Endothelial cell (in vitro differentiated cells): ENCODE results near the gene MED9. TPM values are rescaled to one million over a fixed set of nuclear protein-coding genes. Genes with fewer than 3 reads are reported as not detected.

ENCODE experiments used
- DNase-seq: peaks from one replicate; pipeline ENCODE4 v3.0.0; 2021; ENCODE audit warnings: low spot score
- H3K27ac Mint-ChIP-seq: one replicate; pipeline ENCODE4 v1.8.0; 2021; ENCODE audit warnings: mixed read lengths, inconsistent platforms; ENCODE audit not compliant: unreplicated experiment
- H3K27me3 Mint-ChIP-seq: one replicate; pipeline ENCODE4 v1.8.0; 2021; ENCODE audit warnings: mild to moderate bottlenecking, moderate library complexity, mixed read lengths, inconsistent platforms; ENCODE audit not compliant: unreplicated experiment
- H3K36me3 Mint-ChIP-seq: one replicate; pipeline ENCODE4 v1.8.0; 2021; ENCODE audit warnings: mild to moderate bottlenecking, low read depth, mixed read lengths, inconsistent platforms; ENCODE audit not compliant: unreplicated experiment
- H3K4me1 Mint-ChIP-seq: one replicate; pipeline ENCODE4 v1.8.0; 2021; ENCODE audit warnings: mild to moderate bottlenecking, mixed read lengths, inconsistent platforms; ENCODE audit not compliant: unreplicated experiment
- H3K4me3 Mint-ChIP-seq: one replicate; pipeline ENCODE4 v1.8.0; 2021; ENCODE audit warnings: mild to moderate bottlenecking, mixed read lengths, inconsistent platforms; ENCODE audit not compliant: unreplicated experiment
- H3K9me3 Mint-ChIP-seq: one replicate; pipeline ENCODE4 v1.8.0; 2021; ENCODE audit warnings: mixed read lengths, inconsistent platforms; ENCODE audit not compliant: unreplicated experiment
- CTCF ChIP-seq: fragments of 200-600 bp; sonication (generic); IDR thresholded peaks from one replicate; pipeline ENCODE4 v1.5.0; 2021; ENCODE audit warnings: antibody characterized with exemption; ENCODE audit not compliant: unreplicated experiment
- total RNA-seq: library from RNA; stranded (reverse); fragmentation: NEBNext Ultra II Directional; extraction: Animal tissue kit (Norgen Biotek cat#: 25700); gene quantifications from one replicate; pipeline ENCODE4 v1.2.1, GENCODE V29; 2021; ENCODE audit not compliant: unreplicated experiment

MED9 gene
- total RNA-seq, 1 donor from 2014 or later = 14.2 TPM

GRCh38 chr17:17492085-17492484 is 15.3 kb downstream of the MED9 start:
- H3K27me3 Mint-ChIP-seq = peaks cover 7% of the 10 kb centered on the region
- H3K4me1 Mint-ChIP-seq = peaks cover 6% of the 10 kb centered on the region
- no peak for TF ChIP-seq CTCF
- no peak overlapping the region for H3K4me3 Mint-ChIP-seq
- H3K9me3 Mint-ChIP-seq = no peaks in the 10 kb centered on the region
- peaks cover 19% of the 10 kb centered on the region for H3K36me3 Mint-ChIP-seq
- no peak for DNase-seq
- H3K27ac Mint-ChIP-seq = no peak overlapping the region

GRCh38 chr17:17492571-17492970 is 15.8 kb downstream of the MED9 start:
- no peak for TF ChIP-seq CTCF
- no peaks in the 10 kb centered on the region for H3K9me3 Mint-ChIP-seq
- peak overlapping the region; percentile 27 for H3K4me3 Mint-ChIP-seq
- no peak overlapping the region for H3K27ac Mint-ChIP-seq
- no peak for DNase-seq
- peaks cover 9% of the 10 kb centered on the region for H3K4me1 Mint-ChIP-seq
- peaks cover 16% of the 10 kb centered on the region for H3K36me3 Mint-ChIP-seq
- H3K27me3 Mint-ChIP-seq = peaks cover 10% of the 10 kb centered on the region

GRCh38 chr17:17493249-17493985 is 16.6 kb downstream of the MED9 start:
- Mint-ChIP-seq H3K9me3 (no peaks in the 10 kb centered on the region), H3K27ac (no peak overlapping the region), H3K36me3 (peaks cover 12% of the 10 kb centered on the region), H3K27me3 (peaks cover 11% of the 10 kb centered on the region), H3K4me1 (peaks cover 9% of the 10 kb centered on the region), H3K4me3 (no peak overlapping the region)
- no peak for TF ChIP-seq CTCF
- no peak for DNase-seq

GRCh38 chr17:17493986-17494466 is 17.2 kb downstream of the MED9 start:
- no peak for DNase-seq
- Mint-ChIP-seq H3K4me3 (no peak overlapping the region), H3K4me1 (peaks cover 9% of the 10 kb centered on the region)

More at GRCh38 chr17:17493986-17494466, 17.2 kb downstream of the MED9 start:
- Mint-ChIP-seq H3K36me3 (peaks cover 12% of the 10 kb centered on the region), H3K9me3 (no peaks in the 10 kb centered on the region), H3K27me3 (peaks cover 13% of the 10 kb centered on the region), H3K27ac (no peak overlapping the region)
- TF ChIP-seq CTCF = no peak
